HG03196 (cell line): ENCODE results near the gene PUS7L.

Source experiments
- ATAC-seq: cut with Tn5 transposase; IDR thresholded peaks from one replicate; pipeline ENCODE4 v1.9.1; 2021; ENCODE audit not compliant: unreplicated experiment

Gene PUS7L, protein sequence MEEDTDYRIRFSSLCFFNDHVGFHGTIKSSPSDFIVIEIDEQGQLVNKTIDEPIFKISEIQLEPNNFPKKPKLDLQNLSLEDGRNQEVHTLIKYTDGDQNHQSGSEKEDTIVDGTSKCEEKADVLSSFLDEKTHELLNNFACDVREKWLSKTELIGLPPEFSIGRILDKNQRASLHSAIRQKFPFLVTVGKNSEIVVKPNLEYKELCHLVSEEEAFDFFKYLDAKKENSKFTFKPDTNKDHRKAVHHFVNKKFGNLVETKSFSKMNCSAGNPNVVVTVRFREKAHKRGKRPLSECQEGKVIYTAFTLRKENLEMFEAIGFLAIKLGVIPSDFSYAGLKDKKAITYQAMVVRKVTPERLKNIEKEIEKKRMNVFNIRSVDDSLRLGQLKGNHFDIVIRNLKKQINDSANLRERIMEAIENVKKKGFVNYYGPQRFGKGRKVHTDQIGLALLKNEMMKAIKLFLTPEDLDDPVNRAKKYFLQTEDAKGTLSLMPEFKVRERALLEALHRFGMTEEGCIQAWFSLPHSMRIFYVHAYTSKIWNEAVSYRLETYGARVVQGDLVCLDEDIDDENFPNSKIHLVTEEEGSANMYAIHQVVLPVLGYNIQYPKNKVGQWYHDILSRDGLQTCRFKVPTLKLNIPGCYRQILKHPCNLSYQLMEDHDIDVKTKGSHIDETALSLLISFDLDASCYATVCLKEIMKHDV

DNA sequence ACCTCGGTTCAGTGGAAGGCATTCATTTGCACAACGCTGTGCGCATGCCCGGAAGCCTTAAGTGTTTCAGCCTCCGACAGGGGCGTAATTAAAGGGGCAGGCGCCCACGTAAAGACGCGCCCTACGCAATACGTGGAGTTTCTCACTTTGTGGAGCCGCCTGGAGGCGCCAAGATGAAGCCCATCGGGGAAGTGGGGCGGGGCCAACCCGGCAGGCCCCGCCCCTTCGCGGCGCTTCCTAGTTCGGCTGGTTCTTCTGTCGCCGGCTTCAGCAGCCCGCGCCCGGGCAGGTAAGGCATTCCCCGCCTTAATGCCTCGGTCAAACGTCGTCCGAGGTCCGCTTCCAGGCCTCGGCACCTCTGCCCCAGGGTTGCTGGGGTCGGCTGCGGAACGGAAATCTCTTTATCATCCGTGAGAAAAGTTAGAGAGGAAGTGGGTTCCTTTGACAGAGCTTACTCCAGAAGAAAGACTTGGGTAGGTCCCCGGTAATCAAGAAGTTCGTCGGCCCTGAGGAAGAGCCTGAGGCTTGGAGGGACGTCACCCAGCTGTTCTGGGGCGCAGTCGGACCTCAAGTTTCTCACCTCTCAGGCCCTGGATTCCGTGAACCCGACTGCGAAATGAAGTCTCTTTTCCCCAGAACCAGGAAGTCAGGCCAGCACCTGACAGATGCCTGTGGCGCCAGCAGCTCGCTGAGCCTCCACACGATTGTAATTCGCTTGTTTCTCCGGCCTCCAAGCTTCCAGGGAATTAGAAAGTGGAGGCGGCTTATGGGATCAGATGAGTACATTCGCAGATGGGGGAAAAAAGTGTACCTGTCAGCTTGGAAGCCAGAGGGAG lies at the start of gene PUS7L, which contains the start of gene IRAK4:
Gene PUS7L, minus strand, starts transcription at position 63 of the 836 bp plus-strand sequence. CDS start 3,545 bp downstream, outside the sequence.
Gene IRAK4, plus strand, starts transcription at position 224 of the 836 bp plus-strand sequence. CDS start 9,161 bp downstream, outside the sequence.
- ATAC-seq = peak; percentile 95

DNA sequence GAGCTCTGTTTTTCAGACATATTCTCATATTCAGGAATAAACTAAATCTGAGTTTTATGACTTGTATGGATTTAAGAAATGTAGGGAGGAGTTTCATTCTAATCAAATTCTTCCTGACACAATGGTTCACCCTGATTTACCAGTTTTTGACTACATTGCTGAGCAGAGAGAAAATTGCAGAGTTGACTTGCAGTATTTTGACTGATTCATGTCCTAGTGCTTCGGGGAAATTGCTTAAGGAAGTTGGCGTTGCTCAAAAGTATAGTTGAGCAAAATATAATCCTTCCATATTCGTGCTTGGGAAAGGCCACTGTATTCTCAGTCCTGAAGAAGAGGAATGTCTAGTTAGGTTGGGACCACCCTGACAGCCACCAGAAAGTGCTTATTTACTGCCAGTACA lies 48.8 kb upstream of the PUS7L start:
- ATAC-seq = no peak

DNA sequence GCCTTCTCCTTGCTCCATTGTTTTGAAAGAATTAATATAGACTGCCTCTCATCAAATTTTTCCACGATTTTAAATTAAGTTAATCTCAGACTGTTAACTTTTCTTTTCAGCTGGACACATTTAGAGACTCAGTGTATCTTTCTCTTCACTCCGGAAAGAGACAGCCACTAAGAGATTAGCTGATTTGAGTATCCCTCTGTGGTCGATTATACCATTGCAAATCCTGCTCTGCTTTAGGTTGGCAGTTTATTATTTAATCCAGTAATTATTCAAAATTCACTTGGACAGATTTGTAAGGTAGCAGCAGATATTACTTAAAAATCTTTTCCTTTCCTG lies 48.1 kb upstream of the PUS7L start:
- ATAC-seq = no peak

DNA sequence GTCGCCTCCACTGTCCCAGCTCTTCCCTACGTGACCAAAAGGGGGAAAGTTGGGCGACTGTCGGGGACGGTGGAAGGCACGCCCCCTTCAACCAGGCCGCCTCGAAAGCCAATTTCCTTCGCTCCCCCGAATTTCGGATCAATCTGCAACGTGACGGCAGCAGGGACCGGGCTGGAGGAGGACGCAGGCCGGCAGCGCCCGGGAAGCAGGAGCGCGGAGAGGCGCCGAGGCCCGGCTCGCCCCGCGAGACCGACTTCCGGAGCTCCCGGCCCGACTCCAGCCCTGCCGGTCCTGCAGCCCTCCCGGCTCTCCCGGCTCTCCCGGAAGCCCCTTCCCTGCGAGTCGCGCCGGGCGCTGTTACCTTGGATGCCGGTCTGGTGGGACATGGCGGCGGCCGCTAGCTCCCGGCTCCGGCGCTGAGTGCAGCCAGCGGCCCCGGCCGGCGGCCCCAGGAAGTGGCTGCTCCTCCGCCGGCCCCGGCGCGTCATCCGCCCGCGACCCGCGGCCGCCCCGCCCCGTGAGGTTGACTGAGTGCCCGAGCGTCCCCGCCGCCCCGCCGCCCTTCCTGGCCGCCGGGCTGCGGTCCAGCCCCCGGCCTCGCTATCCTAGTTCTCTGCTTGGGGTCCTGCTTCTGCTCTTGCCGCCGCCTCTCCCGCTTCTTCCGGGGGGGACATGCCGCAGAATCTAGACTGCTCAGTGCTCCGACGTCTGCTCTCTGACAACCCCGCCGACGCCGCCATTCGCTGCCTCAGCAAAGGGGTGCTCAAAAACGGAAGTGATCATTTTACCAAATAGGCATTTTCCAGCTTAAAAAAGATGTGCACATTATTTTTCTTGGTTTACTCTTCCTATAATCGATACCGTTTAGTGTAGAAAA lies 47.5 kb upstream of the PUS7L start, which contains the start of gene TWF1:
Gene TWF1, minus strand, starts transcription at position 458 of the 877 bp plus-strand sequence. Its CDS starts 72 bp downstream, at position 386.
- peak; percentile 97 for ATAC-seq

DNA sequence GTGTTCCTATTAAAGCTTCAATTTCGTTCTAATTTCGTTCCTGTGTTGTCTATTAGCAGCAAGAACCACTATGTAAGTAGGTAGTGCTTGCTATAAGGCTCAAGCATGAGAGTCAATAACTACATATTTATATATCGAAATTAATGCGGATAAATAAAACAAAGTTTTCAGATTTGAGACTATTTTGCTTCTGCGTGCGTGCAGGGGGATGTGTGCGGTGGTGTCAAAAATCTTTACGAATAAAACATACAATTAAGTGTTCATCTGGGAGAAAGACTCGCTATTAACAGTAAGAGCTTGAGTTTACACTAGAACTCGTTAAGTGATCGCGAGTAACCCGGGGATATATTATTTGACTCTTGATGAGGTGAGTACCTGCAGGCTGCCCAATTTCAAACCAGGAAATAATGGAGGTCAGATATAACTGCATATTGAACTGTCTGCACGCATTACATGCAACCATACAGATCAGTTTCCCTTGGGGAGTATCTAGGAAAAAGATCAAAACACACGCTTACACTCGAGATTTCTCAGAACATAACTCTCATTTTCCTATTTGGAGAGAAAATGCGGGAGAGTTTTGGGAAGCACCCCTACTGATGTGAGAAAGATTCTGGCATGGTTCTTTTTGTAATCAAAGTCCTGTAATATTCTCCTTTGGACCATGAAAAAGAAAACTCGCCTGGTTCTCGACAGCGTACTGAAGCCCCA lies 46.7 kb upstream of the PUS7L start:
- no peak for ATAC-seq

DNA sequence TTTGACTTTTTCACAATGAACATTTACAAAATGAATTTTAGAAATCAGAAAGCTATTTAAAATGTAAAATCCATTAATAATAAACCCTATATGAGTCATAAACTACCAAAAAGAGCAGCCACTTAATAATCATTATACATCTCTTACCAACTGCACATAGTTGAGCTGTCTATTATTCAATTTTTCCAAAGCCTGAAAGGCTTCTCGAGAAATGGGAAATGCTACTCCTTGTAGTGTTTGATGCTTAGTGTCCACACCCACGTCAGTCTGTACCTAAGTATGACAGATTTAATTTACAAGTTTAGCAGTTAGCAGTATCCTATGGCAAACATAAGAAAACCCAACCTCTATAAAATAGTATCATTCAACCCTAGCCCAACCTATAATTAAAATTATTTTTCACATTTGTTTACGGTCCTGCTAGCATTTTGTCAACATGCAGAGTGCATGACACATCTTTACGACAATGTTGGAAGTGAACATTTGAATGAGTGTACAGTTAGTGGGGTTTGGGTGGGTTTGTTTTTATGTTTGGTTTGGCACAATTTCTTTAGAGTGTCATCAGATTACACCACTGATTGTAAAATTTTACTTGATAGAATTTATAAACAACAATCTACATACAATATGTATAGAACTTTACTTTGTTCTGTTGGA lies 39.1 kb upstream of the PUS7L start:
- ATAC-seq = no peak

DNA sequence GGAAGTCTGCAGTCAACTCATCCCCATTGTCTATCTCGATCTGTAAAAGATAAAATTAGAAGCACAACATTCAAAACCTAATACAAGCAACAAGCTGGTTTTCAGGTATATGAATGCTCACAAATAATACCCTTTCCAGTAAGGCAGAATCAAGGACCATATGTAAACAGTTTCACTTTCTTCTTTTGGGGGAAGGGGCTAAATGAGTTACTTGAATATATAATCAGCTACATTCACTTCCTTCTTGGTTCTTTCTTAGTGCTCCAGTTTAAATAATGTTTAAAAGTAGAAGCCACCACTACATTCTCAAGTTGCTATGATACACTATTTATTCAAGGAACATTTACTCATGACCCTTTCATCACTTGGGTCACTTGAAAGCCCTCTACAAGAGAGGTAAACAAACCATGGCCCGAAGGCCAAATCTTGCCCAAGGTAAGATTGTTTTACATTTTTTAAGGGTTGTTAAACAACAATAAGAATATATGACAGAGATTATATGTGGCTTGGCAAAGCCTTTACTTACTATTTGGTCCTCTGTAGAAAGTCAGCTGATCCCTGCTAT lies 37.2 kb upstream of the PUS7L start:
- ATAC-seq = no peak

DNA sequence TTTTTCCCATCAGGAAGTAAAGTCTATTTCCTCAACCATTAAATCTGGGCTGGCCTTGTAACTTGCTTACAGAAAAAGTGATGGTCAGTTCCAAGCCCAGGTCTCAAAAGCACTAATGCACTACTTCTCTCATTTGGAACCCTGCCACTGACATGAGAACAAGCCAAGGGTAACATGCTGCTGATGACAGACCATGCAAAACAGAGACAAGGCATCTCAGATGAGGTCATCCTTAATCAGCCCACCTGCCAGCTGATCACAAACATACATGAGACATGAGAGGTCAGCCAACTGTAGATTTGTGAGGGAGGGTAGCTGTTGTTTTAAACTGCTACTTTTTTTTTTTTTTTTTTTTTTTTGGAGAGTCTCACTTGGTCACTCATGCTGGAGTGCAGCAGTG lies 31.4 kb upstream of the PUS7L start:
- no peak for ATAC-seq

DNA sequence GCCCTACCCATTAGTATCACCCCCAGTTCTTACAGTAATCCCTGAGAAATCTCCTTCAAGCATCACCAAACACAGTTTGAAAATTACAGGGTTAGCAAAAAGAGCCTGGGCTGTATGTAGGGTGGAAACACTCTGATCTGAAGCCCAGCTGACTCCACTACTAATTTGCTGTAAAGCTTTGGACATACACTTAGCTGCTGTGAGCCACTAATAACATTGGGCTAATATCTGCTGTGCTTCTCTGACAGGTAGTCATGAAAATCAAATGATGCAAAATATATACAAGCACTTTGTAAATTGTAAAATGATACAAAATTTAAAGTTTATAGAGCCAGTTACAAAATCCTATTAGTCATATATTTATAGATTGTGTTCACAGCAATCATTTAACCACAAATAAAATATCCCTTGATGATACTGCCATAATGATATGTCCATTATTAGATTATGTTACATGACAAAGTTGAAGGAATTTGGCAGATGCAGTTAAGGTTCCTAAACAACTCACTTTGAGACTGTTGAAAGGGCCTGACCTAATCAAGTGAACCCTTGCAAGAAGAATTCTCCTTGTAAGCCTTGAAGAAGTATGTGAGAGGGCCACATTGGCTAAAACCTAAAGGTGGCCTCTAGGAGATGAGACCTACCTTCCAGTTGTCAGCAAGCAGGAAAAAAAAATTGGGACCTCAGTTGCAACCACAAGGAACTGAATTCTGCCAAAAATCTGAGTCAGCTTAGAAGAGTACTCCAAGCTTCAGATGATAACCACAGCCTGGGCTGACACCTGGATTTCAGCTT lies 28.5 kb upstream of the PUS7L start:
- ATAC-seq = no peak

DNA sequence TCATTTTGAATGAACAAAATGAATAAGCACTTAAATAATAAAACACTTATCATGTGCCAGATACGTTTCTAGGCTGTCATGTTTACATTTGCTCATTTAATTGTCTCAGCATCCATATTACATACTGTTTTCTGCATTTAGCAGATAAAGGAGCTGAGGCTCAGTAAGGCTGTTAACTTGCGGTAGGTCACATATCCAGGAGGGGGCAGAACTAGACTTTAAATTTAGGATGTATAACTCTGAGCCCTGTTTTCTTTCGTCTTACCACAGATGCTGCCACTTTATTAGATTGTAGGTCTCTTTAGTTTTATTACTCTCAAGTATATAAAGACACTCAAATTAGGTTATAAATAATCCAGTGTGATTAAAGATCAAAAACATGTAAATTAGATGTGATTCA lies 17.9 kb upstream of the PUS7L start:
- ATAC-seq = no peak

DNA sequence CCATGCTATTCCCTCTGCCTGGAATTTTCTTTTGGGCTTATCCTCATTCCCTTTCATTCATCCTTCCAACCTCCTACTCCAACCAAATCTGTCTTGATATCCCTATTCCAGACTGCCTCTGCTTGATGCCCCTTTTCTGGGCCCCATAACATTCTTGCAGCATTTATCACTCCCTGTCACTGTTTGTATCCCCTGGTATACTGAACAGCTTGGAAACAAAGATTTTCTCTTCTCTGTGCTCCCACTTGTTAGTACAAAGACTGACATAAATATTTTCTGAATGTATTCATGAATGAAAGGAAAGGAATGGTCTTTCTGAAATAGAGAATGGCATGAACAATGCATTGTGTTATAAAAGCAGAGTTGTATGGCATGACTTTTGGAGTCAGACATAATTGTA lies 7.7 kb upstream of the PUS7L start:
- ATAC-seq = no peak

DNA sequence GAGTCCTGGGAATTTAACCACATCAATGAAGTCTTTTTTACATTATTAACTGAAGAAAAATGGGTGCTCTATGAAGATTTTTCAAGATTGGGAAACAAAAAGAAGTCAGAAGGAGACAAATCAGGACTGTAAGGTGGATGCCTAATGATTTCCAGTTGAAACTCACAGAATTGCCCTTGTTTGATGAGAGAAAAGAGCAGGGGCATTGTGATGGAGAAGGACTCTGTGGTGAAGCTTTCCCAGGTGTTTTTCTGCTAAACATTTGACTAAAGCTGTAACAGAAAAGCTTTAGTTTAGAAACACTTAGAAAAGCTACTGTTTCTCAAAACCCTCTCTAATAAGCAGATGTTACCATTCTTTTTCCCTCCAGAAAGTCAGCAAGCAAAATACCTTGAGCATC lies 5.9 kb upstream of the PUS7L start:
- no peak for ATAC-seq

DNA sequence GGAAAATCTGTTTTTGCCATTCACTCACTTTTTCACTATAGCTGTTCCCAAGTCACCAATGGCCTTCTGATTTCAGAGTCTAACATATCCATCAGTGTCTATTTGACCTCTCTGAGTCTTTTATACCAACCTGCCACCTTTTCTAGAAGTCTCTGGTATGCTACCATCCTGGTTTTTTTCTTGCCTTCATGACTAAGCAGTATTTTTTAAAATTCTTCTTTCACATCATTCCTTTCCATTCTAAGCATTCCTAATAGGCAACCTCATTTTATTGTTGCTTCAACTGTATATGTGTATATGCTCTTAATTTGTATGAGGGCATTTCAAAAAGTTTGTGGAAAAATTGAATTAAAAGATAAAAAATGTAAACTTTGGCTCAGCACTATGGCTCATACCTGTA lies 5.2 kb upstream of the PUS7L start:
- ATAC-seq = no peak

DNA sequence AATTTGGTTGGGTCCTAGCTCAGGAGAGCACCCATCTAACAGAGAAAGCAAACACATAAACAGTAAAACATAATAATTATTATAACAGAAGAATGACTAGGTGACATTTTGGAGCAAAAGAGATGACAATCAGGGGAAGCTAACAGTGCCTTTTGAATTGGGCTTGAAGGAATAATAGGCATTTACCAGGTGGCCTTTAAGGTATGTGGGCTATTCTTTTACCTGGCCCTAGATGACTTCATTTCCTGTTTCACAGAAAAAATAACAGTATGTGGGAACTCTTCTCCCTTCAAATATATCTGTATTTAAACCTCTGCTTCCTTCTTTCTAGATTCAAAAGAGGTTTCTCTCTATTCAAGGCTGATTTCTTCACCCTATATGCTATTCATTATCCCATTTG lies 4.0 kb upstream of the PUS7L start:
- ATAC-seq = no peak

DNA sequence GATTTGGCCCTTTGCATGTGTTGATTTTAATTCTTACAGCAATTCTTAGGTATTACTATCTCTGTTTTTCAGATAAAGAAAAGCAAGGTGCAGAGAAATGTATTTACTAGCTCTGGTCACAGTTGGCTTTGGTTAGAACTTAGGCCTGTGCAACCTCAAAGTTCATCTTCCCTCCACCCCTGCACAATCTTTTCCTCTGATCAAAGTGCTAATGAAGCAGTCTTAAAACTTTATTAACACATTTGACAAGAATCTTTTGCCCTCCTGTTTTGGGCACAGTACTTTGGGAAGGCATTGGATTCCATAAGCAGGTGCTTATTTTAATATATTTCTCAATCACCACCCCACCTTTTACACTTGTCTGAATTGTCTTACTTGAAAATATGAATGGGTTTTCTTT lies 2.9 kb upstream of the PUS7L start:
- no peak for ATAC-seq

DNA sequence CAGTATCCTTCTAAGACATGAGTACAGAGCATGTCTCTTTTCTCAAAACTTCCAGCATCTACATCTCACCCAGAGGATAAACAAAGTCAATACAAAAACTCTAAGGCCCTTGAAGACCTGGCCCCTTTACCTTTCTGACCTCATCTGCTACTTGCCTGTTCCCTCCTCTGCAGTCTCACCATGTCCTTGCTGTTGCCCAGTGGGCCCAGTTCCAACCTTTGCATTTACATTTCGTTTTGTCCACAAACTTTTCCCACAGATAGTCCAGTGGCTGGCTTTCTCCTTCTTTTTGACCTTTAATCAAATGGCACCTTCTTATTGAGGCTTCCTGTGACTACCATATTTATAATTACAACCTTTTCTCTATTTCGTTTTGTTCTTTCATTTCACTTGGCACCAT lies 1.8 kb upstream of the PUS7L start:
- ATAC-seq = no peak

DNA sequence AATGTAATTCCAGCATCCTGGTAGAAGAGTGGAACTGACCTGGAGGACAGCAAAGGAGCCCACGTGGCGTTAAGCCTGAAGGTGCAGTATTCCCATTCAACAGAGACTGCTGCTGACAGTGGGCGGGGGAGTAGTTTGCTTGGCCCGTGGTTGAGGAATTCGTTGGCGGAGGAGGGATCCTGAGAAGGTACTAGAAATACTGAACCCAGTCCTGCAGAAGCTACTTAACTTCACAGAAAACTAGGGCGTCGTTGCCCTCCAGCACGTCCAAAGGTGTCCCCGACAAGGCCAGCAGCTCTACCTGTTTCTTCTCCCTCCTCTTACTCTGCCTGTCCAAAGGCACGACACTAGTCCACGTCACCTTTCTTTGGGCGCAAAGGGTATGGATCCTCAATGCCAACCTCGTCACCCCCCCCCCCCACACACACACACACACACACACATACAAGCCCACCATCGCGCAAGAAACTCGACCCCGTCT lies 303 bp downstream of the PUS7L start:
- peak; percentile 9 for ATAC-seq

DNA sequence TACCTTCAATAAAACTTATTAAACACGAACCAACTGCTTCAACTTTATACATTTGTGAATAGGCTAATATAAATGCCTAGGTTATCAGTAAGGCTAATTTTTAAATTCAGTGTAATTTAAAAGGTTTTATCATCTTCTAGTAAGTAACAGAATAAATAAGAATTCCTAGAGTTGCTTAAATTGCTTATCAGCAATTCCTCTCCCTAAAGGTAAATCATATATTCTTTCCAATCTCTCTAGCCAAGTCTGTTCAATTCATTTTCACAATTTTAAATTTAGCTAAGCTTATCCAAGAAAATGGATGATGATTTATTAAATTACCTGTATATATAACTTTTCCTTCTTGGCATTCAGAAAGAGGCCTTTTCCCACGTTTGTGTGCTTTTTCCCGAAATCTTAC lies 4.6 kb downstream of the PUS7L start:
- ATAC-seq = no peak
